Endothelial cell (in vitro differentiated cells): Measurements from ENCODE around the gene ITIH4. TPM values are rescaled to one million over a fixed set of nuclear protein-coding genes. Genes with fewer than 3 reads are reported as not detected.

Source experiments
- DNase-seq: peaks from one replicate; pipeline ENCODE4 v3.0.0; 2021; ENCODE audit warnings: low spot score
- H3K27ac Mint-ChIP-seq: one replicate; pipeline ENCODE4 v1.8.0; 2021; ENCODE audit warnings: mixed read lengths, inconsistent platforms; ENCODE audit not compliant: unreplicated experiment
- H3K27me3 Mint-ChIP-seq: one replicate; pipeline ENCODE4 v1.8.0; 2021; ENCODE audit warnings: mild to moderate bottlenecking, moderate library complexity, mixed read lengths, inconsistent platforms; ENCODE audit not compliant: unreplicated experiment
- H3K36me3 Mint-ChIP-seq: one replicate; pipeline ENCODE4 v1.8.0; 2021; ENCODE audit warnings: mild to moderate bottlenecking, low read depth, mixed read lengths, inconsistent platforms; ENCODE audit not compliant: unreplicated experiment
- H3K4me1 Mint-ChIP-seq: one replicate; pipeline ENCODE4 v1.8.0; 2021; ENCODE audit warnings: mild to moderate bottlenecking, mixed read lengths, inconsistent platforms; ENCODE audit not compliant: unreplicated experiment
- H3K4me3 Mint-ChIP-seq: one replicate; pipeline ENCODE4 v1.8.0; 2021; ENCODE audit warnings: mild to moderate bottlenecking, mixed read lengths, inconsistent platforms; ENCODE audit not compliant: unreplicated experiment
- H3K9me3 Mint-ChIP-seq: one replicate; pipeline ENCODE4 v1.8.0; 2021; ENCODE audit warnings: mixed read lengths, inconsistent platforms; ENCODE audit not compliant: unreplicated experiment
- long read RNA-seq: library from polyadenylated mRNA; unstranded; transcript quantifications from one replicate; pipeline ENCODE4 v2.0.0, GENCODE V29; 2020; ENCODE audit not compliant: unreplicated experiment
- total RNA-seq: library from RNA; stranded (reverse); fragmentation: NEBNext Ultra II Directional; extraction: Animal tissue kit (Norgen Biotek cat#: 25700); gene quantifications from one replicate; pipeline ENCODE4 v1.2.1, GENCODE V29; 2021; ENCODE audit not compliant: unreplicated experiment
- TF ChIP-seq, protein P1 (sequence below): fragments of 200-600 bp; sonication (generic); IDR thresholded peaks from one replicate; pipeline ENCODE4 v1.5.0; 2021; ENCODE audit warnings: antibody characterized with exemption; ENCODE audit not compliant: unreplicated experiment

ITIH4 gene
- 8.2 TPM for total RNA-seq
- long read RNA-seq, result 0 reads

DNA sequence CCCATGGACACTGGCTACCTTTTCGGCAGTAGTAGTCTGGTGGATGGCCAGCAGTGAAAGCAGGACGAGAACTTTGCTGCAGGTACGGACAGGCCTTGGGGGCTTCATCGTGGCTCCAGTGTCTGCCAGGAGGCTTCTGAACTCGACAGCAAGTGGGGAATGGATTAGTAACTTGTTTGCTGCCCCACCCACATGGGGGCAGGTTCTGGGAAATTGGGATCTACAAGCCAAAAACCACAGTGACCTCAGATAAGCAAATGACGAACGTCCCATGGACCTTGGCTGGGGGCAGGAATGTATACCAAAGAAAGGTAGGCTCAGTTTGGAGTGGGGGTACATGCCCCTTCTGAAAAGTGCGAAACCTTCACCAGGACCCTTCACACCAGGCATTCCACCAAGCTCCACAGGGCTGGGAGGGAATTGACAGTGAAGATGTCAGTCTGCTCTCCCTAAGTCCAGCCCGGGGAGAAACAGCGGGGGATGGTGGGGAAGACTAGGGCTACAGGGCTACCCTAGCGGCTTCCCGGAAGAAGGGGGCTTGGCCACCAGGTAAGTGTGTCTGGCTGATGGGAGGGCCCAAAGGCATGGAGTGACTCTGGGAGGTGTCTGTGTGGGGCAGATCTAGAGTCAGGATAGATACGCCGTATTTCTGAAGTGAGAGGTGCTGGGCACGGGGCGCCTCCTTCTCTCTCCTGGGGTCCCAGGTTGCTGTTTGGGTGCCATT lies at the start of gene ITIH4:
Gene ITIH4 (minus strand): TSS at position 138 of the 724 bp plus-strand sequence. CDS start 30 bp downstream, at position 108.
- DNase-seq, result no peak
- Mint-ChIP-seq H3K27me3 (peaks cover 2% of the 10 kb centered on the region), H3K9me3 (no peaks in the 10 kb centered on the region), H3K27ac (no peak within 1 kb of the TSS), H3K36me3 (peaks cover 4% of the 10 kb centered on the region), H3K4me3 (no peak within 1 kb of the TSS), H3K4me1 (peaks cover 2% of the 10 kb centered on the region)
- TF ChIP-seq, protein P1, sequence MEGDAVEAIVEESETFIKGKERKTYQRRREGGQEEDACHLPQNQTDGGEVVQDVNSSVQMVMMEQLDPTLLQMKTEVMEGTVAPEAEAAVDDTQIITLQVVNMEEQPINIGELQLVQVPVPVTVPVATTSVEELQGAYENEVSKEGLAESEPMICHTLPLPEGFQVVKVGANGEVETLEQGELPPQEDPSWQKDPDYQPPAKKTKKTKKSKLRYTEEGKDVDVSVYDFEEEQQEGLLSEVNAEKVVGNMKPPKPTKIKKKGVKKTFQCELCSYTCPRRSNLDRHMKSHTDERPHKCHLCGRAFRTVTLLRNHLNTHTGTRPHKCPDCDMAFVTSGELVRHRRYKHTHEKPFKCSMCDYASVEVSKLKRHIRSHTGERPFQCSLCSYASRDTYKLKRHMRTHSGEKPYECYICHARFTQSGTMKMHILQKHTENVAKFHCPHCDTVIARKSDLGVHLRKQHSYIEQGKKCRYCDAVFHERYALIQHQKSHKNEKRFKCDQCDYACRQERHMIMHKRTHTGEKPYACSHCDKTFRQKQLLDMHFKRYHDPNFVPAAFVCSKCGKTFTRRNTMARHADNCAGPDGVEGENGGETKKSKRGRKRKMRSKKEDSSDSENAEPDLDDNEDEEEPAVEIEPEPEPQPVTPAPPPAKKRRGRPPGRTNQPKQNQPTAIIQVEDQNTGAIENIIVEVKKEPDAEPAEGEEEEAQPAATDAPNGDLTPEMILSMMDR, result no peak

DNA sequence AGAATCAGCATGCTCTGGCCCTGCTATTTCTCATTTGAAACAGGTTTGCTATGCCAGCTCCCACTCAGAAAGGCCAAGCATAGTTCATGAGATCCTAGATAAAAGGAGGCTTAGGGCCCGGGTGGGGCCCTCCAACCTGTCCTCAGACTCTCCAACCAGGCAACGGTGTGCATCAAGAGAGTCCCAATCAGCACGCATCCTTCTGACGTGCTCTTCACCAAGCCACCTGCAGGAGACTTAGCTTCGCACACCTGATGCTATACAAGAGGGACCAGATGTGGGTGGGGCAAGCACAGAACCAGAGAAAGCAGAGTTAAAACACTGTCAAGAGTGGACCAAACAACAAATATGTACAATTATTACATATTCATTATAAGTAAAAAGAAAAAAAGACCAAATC lies 49.6 kb upstream of the ITIH4 start:
- Mint-ChIP-seq H3K27me3 (no peaks in the 10 kb centered on the region), H3K27ac (no peak overlapping the region), H3K4me1 (no peaks in the 10 kb centered on the region), H3K36me3 (peaks cover 3% of the 10 kb centered on the region), H3K9me3 (no peaks in the 10 kb centered on the region), H3K4me3 (no peak overlapping the region)
- TF ChIP-seq, protein P1, result no peak
- DNase-seq, result no peak

DNA sequence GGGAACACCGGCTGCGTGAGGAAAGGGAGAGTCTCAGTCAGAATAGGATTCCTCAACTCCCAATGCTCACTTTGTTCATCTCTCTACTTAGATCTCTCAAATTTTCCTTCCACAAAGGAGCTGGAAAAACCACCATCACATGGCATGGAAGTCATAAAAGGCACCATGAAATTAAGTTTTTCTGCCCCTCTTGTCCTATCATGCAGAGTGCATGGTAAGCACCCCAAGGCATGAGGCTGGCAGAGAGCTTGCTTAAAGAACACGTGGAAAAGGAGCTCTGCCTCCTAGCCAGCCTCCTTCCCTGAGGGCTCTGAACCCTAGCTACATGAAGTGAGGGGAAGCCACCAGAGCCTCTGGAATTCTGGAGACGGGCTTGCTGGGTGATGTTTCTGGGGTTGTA lies 49.1 kb upstream of the ITIH4 start:
- H3K27ac Mint-ChIP-seq, result no peak overlapping the region
- H3K4me1 Mint-ChIP-seq, result no peaks in the 10 kb centered on the region
- H3K36me3 Mint-ChIP-seq, result no peaks in the 10 kb centered on the region
- TF ChIP-seq, protein P1, result no peak
- H3K27me3 Mint-ChIP-seq, result peaks cover 2% of the 10 kb centered on the region
- no peak overlapping the region for H3K4me3 Mint-ChIP-seq
- no peak for DNase-seq
- H3K9me3 Mint-ChIP-seq, result no peaks in the 10 kb centered on the region

DNA sequence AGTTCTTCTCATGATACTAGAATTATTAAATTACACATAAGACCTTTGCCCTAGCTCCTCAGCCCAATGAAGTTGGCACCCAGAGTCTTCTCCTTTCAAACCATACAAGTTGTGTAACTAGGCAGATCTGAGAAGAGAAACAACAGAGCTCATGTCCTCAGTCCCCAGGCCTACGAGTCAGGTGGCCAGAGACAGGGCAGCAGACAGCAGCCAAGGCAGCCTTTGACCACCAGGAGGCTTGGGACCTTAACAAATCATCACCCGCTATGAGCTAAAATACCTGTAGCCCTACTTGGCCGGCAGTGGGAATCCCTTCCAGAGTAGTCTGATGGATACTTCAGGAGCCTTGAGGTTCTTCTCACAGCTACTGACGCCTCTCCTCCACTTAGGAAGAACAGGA lies 48.6 kb upstream of the ITIH4 start:
- Mint-ChIP-seq H3K27ac (no peak overlapping the region), H3K4me1 (no peaks in the 10 kb centered on the region), H3K36me3 (no peaks in the 10 kb centered on the region), H3K4me3 (no peak overlapping the region), H3K27me3 (peaks cover 2% of the 10 kb centered on the region), H3K9me3 (no peaks in the 10 kb centered on the region)
- DNase-seq, result no peak
- TF ChIP-seq, protein P1, result peak; percentile 43

DNA sequence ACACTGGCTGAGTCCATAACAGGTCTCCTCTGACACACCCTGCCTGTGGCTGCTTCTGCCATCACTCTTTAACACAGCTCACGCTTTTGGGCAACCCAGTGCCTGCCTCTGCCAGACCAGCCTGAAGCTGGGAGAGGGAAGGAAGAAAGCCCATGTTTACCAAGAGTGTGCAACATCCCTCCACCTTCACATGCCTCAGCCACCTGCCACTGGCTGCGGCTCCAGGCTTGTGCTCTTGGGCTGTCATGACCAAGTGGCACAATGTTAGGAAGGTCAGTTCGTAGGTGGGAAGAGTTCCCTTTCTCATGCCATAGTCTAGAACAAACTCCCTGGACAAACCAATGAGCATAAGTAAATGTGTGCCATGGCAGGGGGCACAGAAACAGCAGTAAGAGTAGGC lies 46.6 kb upstream of the ITIH4 start:
- peaks cover 2% of the 10 kb centered on the region for H3K27me3 Mint-ChIP-seq
- H3K9me3 Mint-ChIP-seq, result no peaks in the 10 kb centered on the region
- no peak for DNase-seq
- no peaks in the 10 kb centered on the region for H3K4me1 Mint-ChIP-seq
- TF ChIP-seq, protein P1, result no peak
- no peak overlapping the region for H3K27ac Mint-ChIP-seq
- H3K36me3 Mint-ChIP-seq, result no peaks in the 10 kb centered on the region
- H3K4me3 Mint-ChIP-seq, result no peak overlapping the region
